PC-9 (cell line): ENCODE measurements around the gene C5orf22. TPM values are rescaled to one million over a fixed set of nuclear protein-coding genes. Genes with fewer than 3 reads are reported as not detected.

Experiments
- BruUV-seq: library from RNA; stranded (reverse); fragments of 400-500 nt; replicated peaks from 2 replicates; lab custom pipeline; 2021; lab: Mats Ljungman, UMichigan
- CTCF ChIA-PET: fragments of 300-600 bp; sonication (Branson Sonifier 250); formaldehyde crosslinking; loops from one replicate; lab custom pipeline; 2022; ENCODE audit warnings: antibody characterized with exemption; lab: Charles Lee
- POLR2A ChIA-PET: fragments of 300-600 bp; sonication (Branson Sonifier 250); formaldehyde crosslinking; loops from one replicate; lab custom pipeline; 2022; ENCODE audit warnings: antibody characterized with exemption; ENCODE audit not compliant: unreplicated experiment; lab: Charles Lee
- DNase-seq, 2 experiments: peaks; one replicate each; pipeline versions ENCODE4 v3.0.0 to v3.0.0-alpha.2; 2015 to 2022; ENCODE audit warnings: mixed read lengths in 1 of 2
- H2AFZ ChIP-seq: fragments of 200-600 bp; sonication (generic); 2 replicates; pipeline ENCODE4 v1.8.1; 2017; ENCODE audit warnings: antibody characterized with exemption
- H3F3A ChIP-seq: fragments of 200-600 bp; sonication (generic); 2 replicates; pipeline ENCODE4 v1.8.1; 2017; ENCODE audit warnings: antibody characterized with exemption, mild to moderate bottlenecking, low read depth; ENCODE audit not compliant: insufficient read depth
- H3K27ac ChIP-seq: fragments of 200-600 bp; sonication (generic); 2 replicates; pipeline ENCODE4 v1.6.1; 2016; ENCODE audit warnings: mixed run types
- H3K27me3 ChIP-seq: fragments of 200-600 bp; sonication (generic); 2 replicates; pipeline ENCODE4 v1.6.1; 2016; ENCODE audit warnings: low read depth, mixed run types; ENCODE audit not compliant: insufficient read depth
- H3K36me3 ChIP-seq: fragments of 200-600 bp; sonication (generic); 2 replicates; pipeline ENCODE4 v1.6.1; 2016; ENCODE audit warnings: low read depth, mixed run types
- H3K4me1 ChIP-seq: fragments of 200-600 bp; sonication (generic); replicated peaks from 2 replicates; pipeline ENCODE4 v1.6.1; 2016; ENCODE audit warnings: mixed run types; ENCODE audit not compliant: insufficient read depth
- H3K4me2 ChIP-seq: fragments of 200-600 bp; sonication (generic); 2 replicates; pipeline ENCODE4 v1.6.1; 2017; ENCODE audit warnings: mixed run types
- H3K4me3 ChIP-seq: fragments of 200-600 bp; sonication (generic); 2 replicates; pipeline ENCODE4 v1.6.1; 2016; ENCODE audit warnings: mixed run types
- H3K79me2 ChIP-seq: fragments of 200-600 bp; sonication (generic); 2 replicates; pipeline ENCODE4 v1.6.1; 2017; ENCODE audit warnings: low read depth, mixed run types
- H3K9me2 ChIP-seq: fragments of 200-600 bp; sonication (generic); 2 replicates; pipeline ENCODE4 v1.8.1; 2017; ENCODE audit warnings: mild to moderate bottlenecking; ENCODE audit not compliant: insufficient read depth
- H3K9me3 ChIP-seq: fragments of 200-600 bp; sonication (generic); 2 replicates; pipeline ENCODE4 v1.8.1; 2016; ENCODE audit warnings: low read depth; ENCODE audit not compliant: insufficient read depth
- H4K20me1 ChIP-seq: fragments of 200-600 bp; sonication (generic); 2 replicates; pipeline ENCODE4 v1.8.1; 2017; ENCODE audit not compliant: insufficient read depth
- CTCF ChIP-seq: fragments of 200-600 bp; sonication (generic); conservative IDR thresholded peaks from 2 replicates; pipeline ENCODE4 v1.6.1; 2017; ENCODE audit warnings: mixed run types, antibody characterized with exemption, mild to moderate bottlenecking, moderate library complexity
- EZH2 ChIP-seq: fragments of 200-600 bp; sonication (generic); IDR thresholded peaks from 2 replicates; pipeline ENCODE4 v1.8.0; 2017; ENCODE audit warnings: antibody characterized with exemption, low read depth
- intact Hi-C: fragments of 100-400 bp; cut with micrococcal nuclease; formaldehyde crosslinking; loops from one replicate; pipeline ENCODE4 v1.10.0; 2022; ENCODE audit not compliant: unreplicated experiment
- total RNA-seq: library from RNA; stranded (reverse); gene quantifications from 2 replicates; pipeline ENCODE4 v1.2.3, GENCODE V29; 2021

C5orf22 gene
- total RNA-seq, 1 experiment from 2014 or later, result 46.7 TPM

- Histone ChIP-seq H4K20me1 (peaks cover 9% of the 10 kb centered on the region; the same call in 1 of the 2 replicates), H3K79me2 (no peaks in the 10 kb centered on the region), H3F3A (no peaks in the 10 kb centered on the region), H3K4me1 (no peaks in the 10 kb centered on the region), H3K27ac (no peak overlapping the region), H3K27me3 (no peaks in the 10 kb centered on the region), H3K4me2 (no peak overlapping the region), H3K4me3 (no peak overlapping the region), H3K9me3 (no peaks in the 10 kb centered on the region), H2AFZ (no peak overlapping the region), H3K36me3 (peaks cover 50% of the 10 kb centered on the region), H3K9me2 (no peaks in the 10 kb centered on the region)
- intact Hi-C loops, result no loop called here
- TF ChIP-seq CTCF, result no peak
- no peak for TF ChIP-seq EZH2
- POLR2A ChIA-PET, result no interaction called here
- CTCF ChIA-PET, result no interaction called here
- DNase-seq, result no peak
- no TSS peak for BruUV-seq
Measured at GRCh38 chr5:31511305-31511704, 20.8 kb upstream of the C5orf22 start.

GRCh38 chr5:31516802-31517201 lies 15.3 kb upstream of the C5orf22 start:
- DNase-seq, result no peak
- Histone ChIP-seq H4K20me1 (peaks cover 6% of the 10 kb centered on the region), H3K9me3 (no peaks in the 10 kb centered on the region), H3K4me3 (no peak overlapping the region), H3K27ac (no peak overlapping the region), H3K36me3 (peaks cover 37% of the 10 kb centered on the region), H3K4me1 (no peaks in the 10 kb centered on the region), H2AFZ (no peak overlapping the region), H3F3A (no peaks in the 10 kb centered on the region; the same call in 1 of the 2 replicates), H3K79me2 (no peaks in the 10 kb centered on the region), H3K9me2 (no peaks in the 10 kb centered on the region), H3K4me2 (no peak overlapping the region), H3K27me3 (no peaks in the 10 kb centered on the region)
- CTCF ChIA-PET, result no interaction called here
- no TSS peak for BruUV-seq
- TF ChIP-seq EZH2 (no peak), CTCF (no peak)
- intact Hi-C loops, result no loop called here
- POLR2A ChIA-PET, result no interaction called here

GRCh38 chr5:31523041-31523440 lies 9.1 kb upstream of the C5orf22 start:
- ChIA-PET POLR2A (no interaction called here), CTCF (no interaction called here)
- Histone ChIP-seq H3K36me3 (peaks cover 40% of the 10 kb centered on the region), H3K27me3 (no peaks in the 10 kb centered on the region), H3K79me2 (no peaks in the 10 kb centered on the region), H3K4me3 (no peak overlapping the region), H3K27ac (no peak overlapping the region), H3K9me3 (no peaks in the 10 kb centered on the region), H4K20me1 (peaks cover 5% of the 10 kb centered on the region; the same call in 1 of the 2 replicates), H3K4me1 (no peaks in the 10 kb centered on the region), H3K4me2 (no peak overlapping the region), H3F3A (no peaks in the 10 kb centered on the region; the same call in 1 of the 2 replicates), H3K9me2 (no peaks in the 10 kb centered on the region), H2AFZ (no peak overlapping the region)
- DNase-seq, result no peak
- TF ChIP-seq EZH2 (no peak), CTCF (no peak)
- BruUV-seq, result no TSS peak
- intact Hi-C loops, result no loop called here
